UCSD-AML1 (cell line): ENCODE measurements around the gene MED27.

Experiments used
- DNase-seq: peaks from one replicate; lab custom pipeline; 2025; ENCODE audit not compliant: unreplicated experiment; lab: John Stamatoyannopoulos, UW

The MED27 gene

GRCh38 chr9:131867611-131868192 is 212.0 kb downstream of the MED27 start:
- DNase-seq = no peak

GRCh38 chr9:131865446-131866195 is 214.0 kb downstream of the MED27 start:
- no peak for DNase-seq

DNA sequence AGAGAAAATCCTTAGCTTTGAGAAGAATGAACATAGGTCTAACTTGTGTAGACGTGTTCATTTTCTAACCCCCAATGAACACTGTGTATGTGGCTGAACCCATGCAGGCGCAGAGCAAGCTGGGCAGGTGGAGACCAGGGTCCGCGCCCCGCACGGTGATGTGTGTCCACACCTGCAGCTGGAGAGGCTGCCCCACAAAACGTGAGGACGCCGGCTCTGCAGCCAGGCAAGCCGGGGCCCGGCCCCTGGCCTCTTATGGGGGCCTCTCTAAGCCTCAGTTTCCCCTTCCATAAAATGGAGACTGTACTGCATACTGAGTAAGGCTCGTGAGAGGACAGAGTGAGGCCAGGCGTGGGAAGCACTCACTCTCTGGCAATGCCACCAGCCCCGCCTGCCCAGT is 215.1 kb downstream of the MED27 start:
- DNase-seq = no peak

GRCh38 chr9:131863306-131863896 is 216.3 kb downstream of the MED27 start:
- DNase-seq = no peak

DNA sequence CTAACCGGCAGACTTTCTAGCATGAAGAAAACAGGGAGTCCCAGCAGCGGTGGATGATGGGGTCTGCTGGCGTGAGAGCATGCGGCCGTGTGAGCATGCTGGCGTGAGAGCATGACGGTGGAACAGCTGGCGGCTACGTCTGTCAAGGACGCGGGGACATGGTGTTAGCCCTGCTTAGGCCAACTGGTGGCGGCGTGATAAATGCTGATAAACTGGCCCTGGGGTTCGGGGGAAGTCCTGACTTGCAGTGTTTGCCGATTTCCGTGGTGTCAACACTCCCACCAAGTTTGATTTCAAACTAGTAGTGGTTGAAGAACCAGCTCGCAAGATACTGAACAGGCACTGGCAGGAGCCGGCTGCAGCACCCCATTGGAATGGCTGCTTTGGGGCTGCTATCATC is 217.4 kb downstream of the MED27 start:
- no peak for DNase-seq

GRCh38 chr9:131860430-131860829 is 219.2 kb downstream of the MED27 start:
- DNase-seq = no peak

DNA sequence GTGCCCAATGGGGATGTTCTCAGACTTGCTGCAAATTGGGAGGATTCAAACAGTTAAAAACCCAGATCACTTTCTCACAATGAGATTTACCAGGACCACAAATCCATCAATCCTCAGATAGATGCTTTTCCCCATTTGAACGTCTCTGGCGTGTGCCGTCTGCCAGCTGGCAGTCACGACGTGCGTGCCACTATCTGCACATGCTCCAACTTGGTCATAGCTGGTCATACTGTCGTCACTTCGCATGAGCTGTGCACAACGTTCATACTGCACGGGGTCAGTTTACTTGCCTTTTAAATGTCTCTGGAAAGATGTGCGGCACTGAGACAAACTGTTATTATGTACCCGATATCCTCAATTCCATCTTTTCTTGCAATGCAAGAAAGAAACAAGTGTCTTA is 221.5 kb downstream of the MED27 start:
- DNase-seq = no peak

- no peak for DNase-seq
Measured at GRCh38 chr9:131856105-131856504, 223.6 kb downstream of the MED27 start.

GRCh38 chr9:131854896-131855613 is 224.6 kb downstream of the MED27 start:
- DNase-seq = no peak

GRCh38 chr9:131854334-131854733 is 225.3 kb downstream of the MED27 start:
- DNase-seq = peak; percentile 21

DNA sequence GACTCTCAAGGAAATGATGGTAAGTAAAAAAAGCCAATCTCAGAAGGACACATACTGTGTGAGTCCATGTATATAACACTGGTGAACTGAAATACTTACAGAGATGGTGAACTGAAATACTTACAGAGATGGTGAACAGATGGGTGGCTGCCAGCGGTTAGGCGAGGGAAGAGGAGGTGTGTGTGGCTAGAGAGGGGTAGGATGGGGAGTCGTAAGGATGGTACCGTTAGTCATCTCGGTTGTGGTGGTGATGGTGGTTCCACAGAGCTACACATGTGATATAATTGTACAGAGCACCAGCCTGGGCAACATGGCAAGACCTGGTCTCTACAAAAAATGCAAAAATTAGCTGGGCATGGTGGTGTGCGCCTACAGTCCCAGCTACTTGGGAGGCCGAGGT is 226.2 kb downstream of the MED27 start:
- no peak for DNase-seq

DNA sequence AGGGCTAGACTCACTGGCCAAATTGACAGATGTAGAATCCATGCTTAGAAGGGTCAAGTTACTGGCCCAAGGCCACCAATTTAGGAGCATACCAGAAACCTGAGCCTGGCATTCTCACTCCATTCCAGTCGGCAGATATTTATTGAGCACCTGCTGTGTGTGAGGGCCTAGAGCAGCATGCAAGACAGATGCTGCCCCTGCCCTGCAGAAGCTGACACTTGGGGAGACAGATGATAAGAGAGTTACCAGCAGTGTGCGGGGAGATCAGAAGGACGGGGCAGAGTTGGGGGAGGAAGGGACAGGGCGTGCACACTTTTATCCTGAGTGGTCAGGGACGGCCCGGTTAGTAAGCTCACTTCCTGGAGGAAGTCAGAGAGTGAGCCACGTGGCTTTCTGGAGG is 228.3 kb downstream of the MED27 start:
- DNase-seq = peak; percentile 30

DNA sequence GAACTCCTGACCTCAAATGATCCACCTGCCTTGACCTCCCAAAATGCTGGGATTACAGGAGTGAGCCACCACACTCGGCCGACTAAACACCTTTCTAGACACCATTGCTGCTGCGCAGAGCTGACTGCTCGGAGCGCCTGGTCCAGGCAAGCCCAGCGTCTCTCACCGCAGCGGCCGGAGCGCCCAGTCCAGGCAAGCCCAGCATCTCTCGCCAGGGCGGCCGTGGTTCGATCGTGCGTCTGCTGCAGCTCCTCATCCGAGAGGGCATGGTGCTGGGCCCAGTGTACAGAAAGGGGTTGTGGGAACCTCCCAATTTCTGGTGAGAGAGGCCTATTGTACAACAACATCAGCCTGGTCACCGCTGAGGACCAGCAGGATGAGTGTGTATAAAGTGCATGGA is 230.3 kb downstream of the MED27 start:
- DNase-seq = no peak

- no peak for DNase-seq
Measured at GRCh38 chr9:131848570-131849160, 231.0 kb downstream of the MED27 start.

DNA sequence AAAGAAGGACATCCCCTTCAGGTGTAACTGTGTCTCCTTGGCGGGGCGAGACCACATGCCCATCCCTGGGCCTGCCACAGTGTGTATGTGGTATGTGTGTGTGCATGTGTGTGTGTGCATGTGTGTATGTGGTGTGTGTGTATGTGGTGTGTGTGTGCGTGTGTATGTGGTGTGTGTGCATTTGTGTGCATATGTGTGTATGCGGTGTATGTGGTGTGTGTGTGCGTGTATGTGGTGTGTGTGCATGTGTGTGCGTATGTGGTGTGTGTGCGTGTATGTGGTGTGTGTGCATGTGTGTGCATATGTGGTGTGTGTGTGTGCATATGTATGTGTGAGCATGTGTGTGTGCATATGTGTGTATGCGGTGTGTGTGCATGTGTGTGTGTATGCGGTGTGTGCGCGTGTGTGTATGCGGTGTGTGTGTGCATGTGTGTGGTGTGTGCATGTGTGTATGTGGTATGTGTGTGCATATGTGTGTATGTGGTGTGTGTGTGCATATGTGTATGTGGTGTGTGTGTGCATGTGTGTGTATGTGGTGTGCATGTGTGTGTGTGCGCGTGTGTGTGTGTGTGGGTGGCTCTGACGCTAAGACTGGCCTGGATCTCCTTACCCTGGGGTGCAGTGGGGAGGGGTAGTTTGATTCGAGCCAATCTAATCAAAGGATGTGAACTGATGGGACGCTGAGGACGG is 231.9 kb downstream of the MED27 start:
- DNase-seq = no peak

- no peak for DNase-seq
Measured at GRCh38 chr9:131845305-131846298, 234.1 kb downstream of the MED27 start.

DNA sequence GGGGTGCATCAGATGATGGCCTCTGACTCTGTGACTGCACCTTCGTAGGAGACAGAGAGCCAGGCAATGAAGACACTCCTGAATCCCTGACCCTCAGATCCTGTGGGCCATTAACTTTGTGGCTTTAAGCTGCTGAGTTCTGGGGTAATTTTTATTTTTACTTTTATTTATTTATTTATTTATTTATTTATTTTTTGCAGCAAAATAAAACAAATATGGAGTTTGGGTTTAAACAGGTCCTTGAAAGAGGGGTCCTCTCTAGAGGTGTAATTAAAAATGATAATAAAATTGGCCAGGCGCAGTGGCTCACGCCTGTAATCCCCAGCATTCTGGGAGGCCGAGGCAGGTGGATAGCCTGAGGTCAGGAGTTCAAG is 234.9 kb downstream of the MED27 start:
- no peak for DNase-seq

DNA sequence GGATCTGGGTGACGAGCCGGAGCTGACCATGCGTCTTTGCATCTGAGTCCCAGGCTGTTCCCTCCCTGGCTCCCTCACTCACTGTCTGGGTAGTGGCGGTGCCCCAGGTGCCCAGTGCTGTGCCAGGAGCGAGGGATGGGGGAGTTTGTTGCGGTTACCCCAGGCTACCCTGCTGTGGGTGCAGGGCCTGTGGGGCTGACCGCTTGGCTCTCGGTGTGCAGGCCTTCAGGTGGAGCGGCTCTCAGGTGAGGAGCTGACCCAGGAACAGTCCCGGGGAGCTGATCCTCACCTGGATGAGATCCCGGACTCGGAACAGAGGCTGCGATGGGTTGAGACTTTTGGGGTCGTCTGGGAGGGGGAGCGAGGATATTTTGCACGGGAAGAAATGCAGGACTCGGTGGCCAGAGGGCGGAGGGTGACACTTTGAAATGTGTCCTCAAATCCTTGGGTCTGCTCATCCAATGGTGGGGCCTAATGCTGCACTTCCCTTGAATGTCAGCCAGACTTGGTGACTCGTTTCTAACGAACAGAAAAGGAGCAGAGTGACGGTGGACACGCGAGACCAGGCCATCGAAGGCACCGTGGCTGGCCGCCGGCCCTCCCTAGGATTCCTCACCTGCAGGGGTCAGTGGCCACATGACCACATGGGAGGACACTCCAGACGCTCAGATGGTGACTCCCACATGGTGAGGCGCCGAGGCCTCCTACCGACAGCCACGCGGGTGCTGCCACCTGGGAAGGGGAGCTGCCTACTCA is 235.5 kb downstream of the MED27 start:
- DNase-seq = no peak

GRCh38 chr9:131841765-131842318 is 237.8 kb downstream of the MED27 start:
- DNase-seq = no peak
